PFSK-1 (cell line): Measurements from ENCODE around the gene TMEM30A.

Experiments used
- POLR2AphosphoS5 ChIP-seq: IDR thresholded peaks from 2 replicates; pipeline ENCODE4 v1.6.1; 2012; ENCODE audit warnings: low read depth, mild to moderate bottlenecking, control low read depth, low read length, moderate library complexity
- TAF1 ChIP-seq: IDR thresholded peaks from 2 replicates; pipeline ENCODE4 v1.6.1; 2012; ENCODE audit warnings: low read length, control low read depth, borderline replicate concordance; ENCODE audit not compliant: insufficient read depth
- TF ChIP-seq, protein P1 (sequence below), 2 experiments: IDR thresholded peaks; 2 replicates each; pipeline versions ENCODE4 v1.6.1 to v1.8.0; 2011 to 2012; ENCODE audit warnings: low read depth in 2 of 2, low read length in 2 of 2, control low read depth in 1 of 2, inconsistent platforms in 1 of 2, mild to moderate bottlenecking in 1 of 2, moderate library complexity in 1 of 2; ENCODE audit not compliant: insufficient read depth in 1 of 2

DNA sequence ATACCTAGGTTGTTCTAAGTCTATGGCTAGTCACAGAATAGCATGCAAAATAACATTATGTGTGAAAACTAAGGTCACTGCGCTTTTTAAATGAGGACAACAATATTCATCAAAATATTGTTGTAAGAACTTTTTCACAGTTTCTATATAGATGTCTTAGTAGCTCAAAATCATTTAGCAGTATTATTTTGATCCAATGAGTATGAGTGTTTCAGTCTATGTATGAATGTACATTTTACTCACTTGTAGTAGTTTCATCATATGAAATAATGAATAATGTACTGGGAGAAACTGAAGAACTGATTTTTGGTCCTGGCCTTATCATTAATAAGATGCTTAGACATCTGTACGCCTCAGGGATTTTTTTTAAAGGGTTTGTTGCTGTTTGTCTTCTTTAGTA is 16.5 kb upstream of the TMEM30A start:
- no peak for TF ChIP-seq TAF1
- TF ChIP-seq, protein P1, sequence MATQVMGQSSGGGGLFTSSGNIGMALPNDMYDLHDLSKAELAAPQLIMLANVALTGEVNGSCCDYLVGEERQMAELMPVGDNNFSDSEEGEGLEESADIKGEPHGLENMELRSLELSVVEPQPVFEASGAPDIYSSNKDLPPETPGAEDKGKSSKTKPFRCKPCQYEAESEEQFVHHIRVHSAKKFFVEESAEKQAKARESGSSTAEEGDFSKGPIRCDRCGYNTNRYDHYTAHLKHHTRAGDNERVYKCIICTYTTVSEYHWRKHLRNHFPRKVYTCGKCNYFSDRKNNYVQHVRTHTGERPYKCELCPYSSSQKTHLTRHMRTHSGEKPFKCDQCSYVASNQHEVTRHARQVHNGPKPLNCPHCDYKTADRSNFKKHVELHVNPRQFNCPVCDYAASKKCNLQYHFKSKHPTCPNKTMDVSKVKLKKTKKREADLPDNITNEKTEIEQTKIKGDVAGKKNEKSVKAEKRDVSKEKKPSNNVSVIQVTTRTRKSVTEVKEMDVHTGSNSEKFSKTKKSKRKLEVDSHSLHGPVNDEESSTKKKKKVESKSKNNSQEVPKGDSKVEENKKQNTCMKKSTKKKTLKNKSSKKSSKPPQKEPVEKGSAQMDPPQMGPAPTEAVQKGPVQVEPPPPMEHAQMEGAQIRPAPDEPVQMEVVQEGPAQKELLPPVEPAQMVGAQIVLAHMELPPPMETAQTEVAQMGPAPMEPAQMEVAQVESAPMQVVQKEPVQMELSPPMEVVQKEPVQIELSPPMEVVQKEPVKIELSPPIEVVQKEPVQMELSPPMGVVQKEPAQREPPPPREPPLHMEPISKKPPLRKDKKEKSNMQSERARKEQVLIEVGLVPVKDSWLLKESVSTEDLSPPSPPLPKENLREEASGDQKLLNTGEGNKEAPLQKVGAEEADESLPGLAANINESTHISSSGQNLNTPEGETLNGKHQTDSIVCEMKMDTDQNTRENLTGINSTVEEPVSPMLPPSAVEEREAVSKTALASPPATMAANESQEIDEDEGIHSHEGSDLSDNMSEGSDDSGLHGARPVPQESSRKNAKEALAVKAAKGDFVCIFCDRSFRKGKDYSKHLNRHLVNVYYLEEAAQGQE (IDR thresholded peaks at IDR 0.05; ENCODE audit: insufficient read depth in 1 of 2, low read depth in 2 of 2, low read length in 2 of 2): no peak
- TF ChIP-seq POLR2AphosphoS5: no peak
